ACHN (cell line): ENCODE measurements around the gene TRMT1.
A peak's percentile ranks its signal among the peaks of the same experiment; 100 is the strongest.
"Not testable (repeated sequence)": the region's sequence is repeated elsewhere in the genome, so short reads cannot be mapped to it uniquely, and the experiment has no call there.

Experiments used
- DNase-seq: peaks from one replicate; pipeline ENCODE4 v3.0.0-alpha.2; 2015
- in situ Hi-C: cut with HindIII; loops from 2 replicates; pipeline ENCODE4 v1.10.0; 2017; ENCODE audit warnings: low sequenced_read_pairs, low pct_ligation_motif_present, low pct_unique_long_range_greater_than_20kb

Gene TRMT1

GRCh38 chr19:13116282-13117175 is at the start of gene TRMT1:
Gene TRMT1, minus strand, starts transcription at chr19:13116740. Its CDS starts 341 bp downstream, at chr19:13116399.
- in situ Hi-C loops = no loop called here
- peak; percentile 92 for DNase-seq

- in situ Hi-C loops, DNase-seq: not testable (repeated sequence)
These were observed 49.6 kb upstream of the TRMT1 start for GRCh38 chr19:13166151-13166550.

- in situ Hi-C loops = no loop called here
- no peak for DNase-seq
These were observed 48.8 kb upstream of the TRMT1 start for GRCh38 chr19:13165162-13165997.

DNA sequence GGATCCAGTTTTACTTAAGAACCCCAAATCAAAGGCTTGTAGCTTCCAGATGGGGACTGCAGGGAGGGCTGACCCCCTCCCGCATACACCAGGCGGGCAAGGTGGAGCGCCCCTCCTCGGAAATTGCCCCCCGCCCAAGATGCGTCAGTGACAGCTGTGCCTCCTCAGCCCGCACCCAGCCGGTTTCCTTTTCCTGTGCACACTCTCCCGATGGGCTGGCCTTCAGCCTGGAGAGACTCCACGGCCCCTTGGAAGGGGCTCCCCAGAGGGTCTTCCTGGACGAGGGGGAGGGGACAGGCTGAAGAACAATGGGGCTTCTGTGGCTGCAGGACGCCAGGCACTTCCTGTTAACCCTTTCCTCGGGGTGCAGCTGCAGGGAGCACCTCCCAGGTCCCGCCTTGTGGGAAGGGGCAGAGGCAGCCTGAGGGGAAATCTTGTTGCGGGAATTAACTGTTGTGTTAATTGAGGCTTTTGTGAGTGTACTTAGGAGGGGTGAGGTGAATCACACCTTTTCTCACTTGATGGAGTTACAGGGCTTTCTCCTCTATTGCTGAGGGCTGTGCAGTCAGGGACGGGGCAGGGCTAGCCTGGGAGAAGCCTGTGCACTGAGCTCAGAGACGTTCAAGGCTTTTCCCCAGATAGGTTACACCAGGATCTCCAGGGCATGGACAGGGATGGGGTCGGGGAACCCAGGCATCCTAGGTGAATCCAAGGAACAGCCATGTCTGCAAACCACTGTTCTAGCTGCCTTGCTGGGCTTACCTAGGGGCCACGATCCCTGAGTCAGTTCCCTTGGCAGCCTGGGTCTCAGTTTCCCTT is 48.0 kb upstream of the TRMT1 start:
- DNase-seq = peak; percentile 33
- in situ Hi-C loops = no loop called here

- DNase-seq = peak; percentile 79
These were observed 47.2 kb upstream of the TRMT1 start for GRCh38 chr19:13163609-13164342.

DNA sequence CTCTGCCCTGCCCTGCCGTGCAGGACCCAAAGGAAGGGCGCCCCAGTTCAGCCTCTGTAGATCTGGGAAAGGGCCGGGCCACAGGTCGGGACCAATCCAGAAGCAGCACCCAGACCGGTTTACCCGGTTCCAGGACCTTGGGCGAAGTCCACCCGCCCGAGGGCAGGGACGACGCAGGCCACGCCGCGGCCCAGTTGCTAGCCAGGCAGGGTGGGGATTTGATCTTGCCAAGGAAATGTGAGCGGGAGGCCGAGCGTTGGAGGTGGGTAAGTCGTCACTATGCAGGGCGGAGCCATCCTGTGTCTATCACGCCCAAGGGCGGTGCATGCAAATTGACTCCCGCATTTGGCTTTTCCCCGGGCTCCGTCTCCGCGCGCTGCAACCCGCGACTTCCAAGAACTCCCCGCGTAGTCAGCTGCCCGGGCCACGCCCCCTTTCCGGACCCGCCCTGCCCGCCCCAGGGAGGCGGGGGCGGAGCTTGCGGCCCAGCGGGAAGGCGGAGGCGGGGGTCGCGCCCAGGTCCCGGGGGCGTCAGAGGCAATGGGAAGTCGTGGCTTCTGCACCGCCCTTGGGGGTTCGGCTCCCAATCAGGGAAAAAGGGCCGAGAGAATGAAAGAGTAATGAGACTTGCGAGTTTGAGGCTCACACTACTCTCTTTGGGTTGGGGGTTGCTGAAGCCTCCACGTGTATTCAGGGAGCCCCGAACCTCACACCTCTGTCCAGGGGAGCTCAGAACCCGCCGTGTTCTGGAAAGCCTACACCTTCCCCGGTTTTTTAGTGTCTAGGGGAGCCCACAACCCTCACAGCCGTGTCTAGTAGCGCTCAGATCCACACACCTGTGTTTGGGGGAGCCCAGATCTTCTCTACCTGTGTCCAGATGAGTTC is 46.4 kb upstream of the TRMT1 start:
- DNase-seq = peak; percentile 97
- in situ Hi-C loops = no loop called here

More at GRCh38 chr19:13163609-13164342, 47.2 kb upstream of the TRMT1 start:
- in situ Hi-C loops = no loop called here

DNA sequence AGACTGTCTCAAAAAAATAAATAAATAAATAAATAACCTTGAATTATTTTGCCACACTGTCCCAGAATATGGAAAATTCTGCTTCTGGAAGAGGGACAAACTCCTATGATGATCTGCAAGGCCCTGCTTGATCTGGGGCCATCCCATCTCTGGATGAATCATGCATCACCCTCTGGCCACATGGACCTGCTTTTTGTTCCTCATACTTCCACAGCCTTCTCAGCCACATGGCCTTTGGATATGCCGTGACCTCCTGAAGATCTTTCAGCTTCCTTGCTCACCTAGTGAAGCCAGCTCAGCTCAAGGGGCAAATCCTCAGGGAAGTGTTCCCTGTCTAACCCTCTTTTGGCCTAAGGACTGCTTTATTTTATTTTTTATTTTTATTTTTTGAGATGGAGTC is 44.0 kb upstream of the TRMT1 start:
- in situ Hi-C loops = no loop called here
- DNase-seq = no peak

DNA sequence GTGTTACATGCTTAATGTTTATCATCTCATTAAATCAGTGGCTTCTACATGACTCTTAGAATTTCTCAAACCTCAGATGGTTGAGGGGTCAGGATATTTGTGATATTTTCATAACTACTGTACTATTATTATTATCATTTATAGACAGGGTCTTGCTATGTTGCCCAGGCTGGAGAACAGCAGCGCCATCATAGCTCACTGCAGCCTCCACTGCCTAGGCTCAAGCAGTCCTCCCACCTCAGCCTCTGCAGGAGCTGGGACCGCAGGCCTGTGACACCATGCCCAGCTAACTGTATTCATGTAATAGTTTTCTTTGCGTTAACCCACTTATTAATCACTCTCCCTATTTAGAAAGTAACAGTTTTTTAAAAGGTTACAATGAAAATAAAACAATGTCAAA is 43.2 kb upstream of the TRMT1 start:
- in situ Hi-C loops = no loop called here
- no peak for DNase-seq

GRCh38 chr19:13155472-13156359 is 39.2 kb upstream of the TRMT1 start:
- DNase-seq = peak; percentile 54
- in situ Hi-C loops = no loop called here

DNA sequence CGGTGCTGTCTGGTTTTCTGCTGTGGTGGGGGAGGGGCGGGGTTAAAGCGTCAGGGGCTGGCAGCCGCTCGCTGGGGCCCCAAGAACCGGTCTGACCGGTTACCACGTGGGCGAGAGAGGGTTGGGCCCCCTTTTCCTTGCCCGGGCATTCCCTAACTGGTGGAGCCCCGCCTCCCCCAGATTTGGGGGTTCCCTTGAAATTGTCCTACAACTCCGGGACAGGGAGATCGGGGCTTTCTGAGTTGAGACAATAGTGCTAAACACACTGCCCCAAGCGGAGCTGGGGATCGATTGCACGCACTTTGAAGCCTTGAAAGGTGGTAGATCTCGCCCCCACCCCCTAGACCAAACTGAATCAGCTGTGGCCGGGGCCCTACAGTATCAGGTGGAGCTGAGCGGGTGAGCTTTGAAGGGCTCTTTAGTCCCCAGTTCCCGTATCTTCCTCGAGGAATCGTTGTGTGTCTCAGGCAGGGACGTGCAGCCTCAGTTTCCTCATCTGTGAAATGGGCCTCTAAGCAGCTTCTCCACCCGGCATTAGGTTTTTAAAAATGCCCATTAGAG is 38.5 kb upstream of the TRMT1 start:
- in situ Hi-C loops = no loop called here
- peak; percentile 61 for DNase-seq

DNA sequence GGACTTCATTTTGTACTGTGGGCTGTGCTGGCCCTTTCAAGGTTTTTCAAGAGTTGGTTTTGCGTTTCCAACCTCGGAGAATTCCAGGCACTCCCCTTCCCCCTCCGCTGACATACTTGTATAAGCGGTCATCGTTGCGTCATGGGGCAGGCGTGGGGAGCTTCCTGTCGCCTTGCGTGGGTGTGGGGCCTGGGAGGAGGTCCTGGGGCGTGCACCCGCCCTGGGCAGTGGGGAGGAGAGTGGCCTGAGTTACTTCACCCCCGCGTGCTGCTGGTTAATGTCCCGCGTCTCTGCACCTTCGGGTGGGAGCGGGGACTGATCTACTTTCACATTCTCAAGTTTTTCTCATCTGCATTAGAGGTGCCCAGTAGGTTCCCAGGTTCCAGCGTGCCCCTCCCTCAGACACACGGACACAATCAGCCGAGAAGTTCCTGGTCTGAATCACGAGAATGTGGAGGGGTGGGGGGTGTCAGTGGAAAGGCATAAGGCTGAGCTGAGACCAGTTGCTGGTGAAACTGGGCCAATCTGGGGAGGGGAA is 37.8 kb upstream of the TRMT1 start:
- DNase-seq = peak; percentile 69
- in situ Hi-C loops = no loop called here

- DNase-seq = peak; percentile 25
These were observed 37.2 kb upstream of the TRMT1 start for GRCh38 chr19:13153569-13154240.

DNA sequence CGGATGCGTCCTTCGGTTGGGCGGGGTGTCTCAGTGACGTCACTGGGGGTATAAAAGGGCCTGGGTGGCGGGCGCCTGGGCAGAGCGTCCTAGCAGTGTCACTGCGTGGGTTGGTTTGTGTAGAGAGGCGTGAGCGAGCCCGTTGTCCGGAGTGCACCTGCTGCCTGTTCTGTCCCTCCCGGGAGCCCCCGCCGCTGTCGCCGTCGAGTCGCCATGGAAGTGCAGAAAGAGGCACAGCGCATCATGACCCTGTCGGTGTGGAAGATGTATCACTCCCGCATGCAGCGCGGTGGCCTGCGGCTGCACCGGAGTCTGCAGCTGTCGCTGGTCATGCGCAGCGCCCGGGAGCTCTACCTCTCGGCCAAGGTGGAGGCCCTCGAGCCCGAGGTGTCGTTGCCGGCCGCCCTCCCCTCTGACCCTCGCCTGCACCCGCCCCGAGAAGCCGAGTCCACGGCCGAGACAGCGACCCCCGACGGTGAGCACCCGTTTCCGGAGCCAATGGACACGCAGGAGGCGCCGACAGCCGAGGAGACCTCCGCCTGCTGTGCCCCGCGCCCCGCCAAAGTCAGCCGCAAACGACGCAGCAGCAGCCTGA is 36.5 kb upstream of the TRMT1 start:
- peak; percentile 90 for DNase-seq
- in situ Hi-C loops = no loop called here

More at GRCh38 chr19:13153569-13154240, 37.2 kb upstream of the TRMT1 start:
- in situ Hi-C loops = no loop called here

GRCh38 chr19:13152356-13152973 is 35.9 kb upstream of the TRMT1 start:
- no peak for DNase-seq
- in situ Hi-C loops = no loop called here
